CD4-positive, alpha-beta T cell (primary cell): ENCODE measurements around the gene ENKD1. TPM values are rescaled to one million over a fixed set of nuclear protein-coding genes. Genes with fewer than 3 reads are reported as not detected.

Experiments used
- ATAC-seq: fragments of 200-7000 bp; cut with Tn5 transposase; one replicate; pipeline ENCODE4 v1.10.0; 2022; ENCODE audit warnings: mild to moderate bottlenecking; ENCODE audit not compliant: poor library complexity
- CTCF ChIA-PET: fragments of 350-600 bp; sonication (Branson Sonifier 250); formaldehyde crosslinking; loops from one replicate; lab custom pipeline; 2021; ENCODE audit warnings: antibody characterized with exemption, inconsistent platforms; lab: Charles Lee
- POLR2A ChIA-PET: fragments of 350-600 bp; sonication (Branson Sonifier 250); formaldehyde crosslinking; loops from one replicate; lab custom pipeline; 2021; ENCODE audit warnings: antibody characterized with exemption, inconsistent platforms; lab: Charles Lee
- DNase-seq, 14 experiments: peaks; one replicate each; pipeline ENCODE4 v3.0.0-alpha.2; 2013 to 2020; ENCODE audit warnings: mixed read lengths in 2 of 14
- H3K27ac ChIP-seq, 2 donors: one replicate each; pipeline versions ENCODE4 v1.5.1 to v1.7.0; 2013; ENCODE audit warnings: low read length in 2 of 2, low read depth in 1 of 2, mild to moderate bottlenecking in 1 of 2
- H3K27me3 ChIP-seq, 2 experiments: 1 replicate in 1 of 2; 2 replicates in 1 of 2; pipeline versions ENCODE4 v1.6.1 to v1.7.0; 2013; ENCODE audit warnings: low read length in 2 of 2, control low read depth in 1 of 2, mild to moderate bottlenecking in 1 of 2, moderate library complexity in 1 of 2; ENCODE audit not compliant: insufficient read depth in 2 of 2, control insufficient read depth in 1 of 2
- H3K36me3 ChIP-seq: one replicate; pipeline ENCODE4 v1.6.1; 2013; ENCODE audit warnings: low read length, control low read depth; ENCODE audit not compliant: insufficient read depth
- H3K4me1 ChIP-seq: one replicate; pipeline ENCODE4 v1.6.1; 2013; ENCODE audit warnings: low read length, control low read depth; ENCODE audit not compliant: insufficient read depth
- H3K4me3 ChIP-seq: one replicate; pipeline ENCODE4 v1.5.1; 2013; ENCODE audit warnings: mild to moderate bottlenecking, low read length, moderate library complexity
- H3K9me3 ChIP-seq, 2 experiments: 1 replicate in 1 of 2; 2 replicates in 1 of 2; pipeline versions ENCODE4 v1.6.1 to v1.7.0; 2013; ENCODE audit warnings: low read length in 2 of 2, mild to moderate bottlenecking in 2 of 2, control low read depth in 1 of 2, moderate library complexity in 1 of 2; ENCODE audit not compliant: control insufficient read depth in 1 of 2, insufficient read depth in 1 of 2
- H3K27ac Mint-ChIP-seq: one replicate; pipeline ENCODE4 v1.8.0; 2020; ENCODE audit warnings: mixed read lengths
- H3K27me3 Mint-ChIP-seq: one replicate; pipeline ENCODE4 v1.8.0; 2021; ENCODE audit warnings: mixed read lengths
- H3K36me3 Mint-ChIP-seq: one replicate; pipeline ENCODE4 v1.8.0; 2021; ENCODE audit warnings: low read depth, mixed read lengths
- H3K4me1 Mint-ChIP-seq: one replicate; pipeline ENCODE4 v1.8.0; 2021; ENCODE audit warnings: low read depth, mixed read lengths
- H3K4me3 Mint-ChIP-seq: one replicate; pipeline ENCODE4 v1.8.0; 2020; ENCODE audit warnings: mild to moderate bottlenecking, mixed read lengths
- H3K9me3 Mint-ChIP-seq: one replicate; pipeline ENCODE4 v1.8.0; 2020; ENCODE audit warnings: mixed read lengths
- CTCF ChIP-seq: fragments of 200-600 bp; IDR thresholded peaks from one replicate; pipeline ENCODE4 v1.8.0; 2022; ENCODE audit warnings: antibody characterized with exemption, mild to moderate bottlenecking
- intact Hi-C, 2 experiments: fragments of 100-400 bp; cut with DNase I in 1 of 2; cut with micrococcal nuclease in 1 of 2; formaldehyde crosslinking; loops; one replicate each; pipeline versions ENCODE4 v1.15.1 to v1.9.0; 2023 to 2025; cut with DNase I, micrococcal nuclease
- total RNA-seq, 174 experiments: library from RNA in 2 of 174; stranded (reverse) in 2 of 174; gene quantifications; one replicate each; pipeline ENCODE4 v1.2.3 and lab custom pipeline; 2021 to 2026

The ENKD1 gene
- total RNA-seq, 2 experiments from 2014 or later, result 2.0 to 3.5 TPM

- no peaks in the 10 kb centered on the region for H3K27me3 ChIP-seq
- no peak for TF ChIP-seq CTCF
- intact Hi-C loops, result no loop called here
- H3K4me3 ChIP-seq, result no peak overlapping the region
- Mint-ChIP-seq H3K36me3 (peaks cover 9% of the 10 kb centered on the region), H3K9me3 (no peaks in the 10 kb centered on the region), H3K27ac (no peak overlapping the region), H3K4me1 (peaks cover 24% of the 10 kb centered on the region), H3K4me3 (no peak overlapping the region), H3K27me3 (no peaks in the 10 kb centered on the region)
- no peak overlapping the region for H3K27ac ChIP-seq
- POLR2A ChIA-PET, result no interaction called here
- CTCF ChIA-PET, result interaction anchor here (0.6 kb wide), 1 partner anchor 68 kb away, joined by 3 read pairs; no protein-coding TSS in a partner anchor
- no peak for ATAC-seq
- no peak for DNase-seq
- no peaks in the 10 kb centered on the region for H3K9me3 ChIP-seq
- H3K36me3 ChIP-seq, result no peaks in the 10 kb centered on the region
- peaks cover 7% of the 10 kb centered on the region for H3K4me1 ChIP-seq
These were observed 41.8 kb upstream of the ENKD1 start for GRCh38 chr16:67708368-67708771.

GRCh38 chr16:67707790-67708189 lies 41.2 kb upstream of the ENKD1 start:
- no peaks in the 10 kb centered on the region for H3K27me3 ChIP-seq
- Mint-ChIP-seq H3K4me1 (peaks cover 27% of the 10 kb centered on the region), H3K27me3 (no peaks in the 10 kb centered on the region), H3K27ac (no peak overlapping the region), H3K4me3 (no peak overlapping the region), H3K36me3 (peaks cover 9% of the 10 kb centered on the region), H3K9me3 (no peaks in the 10 kb centered on the region)
- ATAC-seq (no peak), DNase-seq (no peak)
- CTCF ChIA-PET, result no interaction called here
- no peak for TF ChIP-seq CTCF
- no peak overlapping the region for H3K27ac ChIP-seq
- POLR2A ChIA-PET, result no interaction called here
- H3K9me3 ChIP-seq, result no peaks in the 10 kb centered on the region
- peaks cover 10% of the 10 kb centered on the region for H3K4me1 ChIP-seq
- no peaks in the 10 kb centered on the region for H3K36me3 ChIP-seq
- intact Hi-C loops, result no loop called here
- no peak overlapping the region for H3K4me3 ChIP-seq

GRCh38 chr16:67707210-67707609 lies 40.7 kb upstream of the ENKD1 start:
- Mint-ChIP-seq H3K4me1 (peaks cover 28% of the 10 kb centered on the region), H3K36me3 (peaks cover 9% of the 10 kb centered on the region), H3K4me3 (no peak overlapping the region), H3K27me3 (no peaks in the 10 kb centered on the region), H3K27ac (no peak overlapping the region), H3K9me3 (no peaks in the 10 kb centered on the region)
- Histone ChIP-seq H3K27ac (no peak overlapping the region), H3K4me3 (no peak overlapping the region), H3K27me3 (no peaks in the 10 kb centered on the region), H3K9me3 (no peaks in the 10 kb centered on the region), H3K4me1 (peaks cover 12% of the 10 kb centered on the region), H3K36me3 (no peaks in the 10 kb centered on the region)
- ATAC-seq (no peak), DNase-seq (no peak)
- ChIA-PET CTCF (no interaction called here), POLR2A (interaction anchor here (1.2 kb wide), 1 partner anchor 12 kb away, joined by 3 read pairs; the partner anchor contains the start of gene GFOD2)
- intact Hi-C loops, result no loop called here
- no peak for TF ChIP-seq CTCF
